Measurements from ENCODE around the gene ELMO3. TPM values are rescaled to one million over a fixed set of nuclear protein-coding genes. Genes with fewer than 3 reads are reported as not detected.

Gene ELMO3
- total and polyA plus RNA-seq, 4 donors = 1.7 to 3.8 (median 3.1) TPM

GRCh38 chr16:67196881-67197280 lies 2.0 kb upstream of the ELMO3 start:
- Histone ChIP-seq H3K27ac (ENCODE audit: low read depth in 1 of 2, low read length in 2 of 2) (no peak overlapping the region), H3K4me1 (ENCODE audit: control insufficient read depth in 4 of 4, insufficient read depth in 4 of 4, low read length in 3 of 4) (peaks cover 6 to 35% (median 23%) of the 10 kb centered on the region in 4 donors), H3K4me3 (ENCODE audit: low read depth in 1 of 3, low read length in 3 of 3) (no peak overlapping the region), H3K36me3 (ENCODE audit: control insufficient read depth in 4 of 4, insufficient read depth in 3 of 4, low read depth in 1 of 4, low read length in 3 of 4) (peaks cover 15 to 46% (median 29%) of the 10 kb centered on the region in 4 donors), H3K27me3 (ENCODE audit: control insufficient read depth in 4 of 4, insufficient read depth in 4 of 4, low read length in 3 of 4) (no peaks in the 10 kb centered on the region), H3K9me3 (ENCODE audit: control insufficient read depth in 4 of 4, low read length in 3 of 4) (no peaks in the 10 kb centered on the region), H3K9ac (ENCODE audit: low read depth in 1 of 2, low read length in 2 of 2) (no peak overlapping the region)
- DNase-seq (ENCODE audit: low spot score) = no peak
- TF ChIP-seq REST (IDR thresholded peaks at IDR 0.05) = no peak
- TF ChIP-seq FOXA1 (IDR thresholded peaks at IDR 0.05) = no peak
- no peak for TF ChIP-seq HNF4A (conservative IDR thresholded peaks at IDR 0.05)
- TF ChIP-seq SP1 (IDR thresholded peaks at IDR 0.05) = no peak
- no peak for TF ChIP-seq RAD21 (IDR thresholded peaks at IDR 0.05)
- no peak for TF ChIP-seq ZBTB33 (IDR thresholded peaks at IDR 0.05)
- TF ChIP-seq FOXA2 (IDR thresholded peaks at IDR 0.05) = no peak
- TF ChIP-seq, protein P1, sequence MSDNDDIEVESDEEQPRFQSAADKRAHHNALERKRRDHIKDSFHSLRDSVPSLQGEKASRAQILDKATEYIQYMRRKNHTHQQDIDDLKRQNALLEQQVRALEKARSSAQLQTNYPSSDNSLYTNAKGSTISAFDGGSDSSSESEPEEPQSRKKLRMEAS (IDR thresholded peaks at IDR 0.05) = no peak
- TF ChIP-seq HNF4G (IDR thresholded peaks at IDR 0.05) = no peak
- TF ChIP-seq TAF1 (conservative IDR thresholded peaks at IDR 0.05) = no peak
- TF ChIP-seq NR2F2 (IDR thresholded peaks at IDR 0.05) = no peak
- TF ChIP-seq RXRA (IDR thresholded peaks at IDR 0.05) = no peak
- WGBS = 98% methylated on average over 1 of the region's 1 CpG

DNA sequence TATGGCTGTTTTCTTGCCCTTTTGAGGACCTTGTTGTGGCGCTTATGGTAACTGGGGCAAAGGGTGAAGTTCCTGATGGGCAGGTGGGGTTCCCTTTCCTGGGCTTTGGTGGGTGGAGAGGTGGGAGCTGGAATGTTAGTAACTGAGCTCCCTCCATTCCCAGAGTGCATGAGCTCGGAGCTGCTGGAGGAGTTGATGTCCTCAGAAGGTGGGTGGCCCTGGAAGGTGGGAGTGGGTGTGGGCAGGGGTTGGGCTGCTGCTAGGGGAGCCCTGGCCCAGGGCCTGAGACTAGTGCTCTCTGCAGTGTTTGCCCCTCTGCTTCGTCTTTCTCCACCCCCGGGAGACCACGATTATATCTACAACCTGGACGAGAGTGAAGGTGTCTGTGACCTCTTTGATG lies 1.2 kb upstream of the ELMO3 start:
- H3K4me1 ChIP-seq (ENCODE audit: control insufficient read depth in 4 of 4, insufficient read depth in 4 of 4, low read length in 3 of 4) = peaks cover 6 to 32% (median 20%) of the 10 kb centered on the region in 4 donors

More for the DNA sequence above, 1.2 kb upstream of the ELMO3 start:
- H3K27me3 ChIP-seq (ENCODE audit: control insufficient read depth in 4 of 4, insufficient read depth in 4 of 4, low read length in 3 of 4) = no peaks in the 10 kb centered on the region
- peaks cover 18 to 54% (median 29%) of the 10 kb centered on the region in 4 donors for H3K36me3 ChIP-seq (ENCODE audit: control insufficient read depth in 4 of 4, insufficient read depth in 3 of 4, low read depth in 1 of 4, low read length in 3 of 4)
- TF ChIP-seq REST (IDR thresholded peaks at IDR 0.05) (no peak), YY1 (IDR thresholded peaks at IDR 0.05) (no peak), TAF1 (conservative IDR thresholded peaks at IDR 0.05) (no peak), GABPA (IDR thresholded peaks at IDR 0.05 in 1 of 2, conservative IDR thresholded peaks at IDR 0.05 in 1 of 2) (no peak), FOXA2 (IDR thresholded peaks at IDR 0.05) (no peak), EGR1 (IDR thresholded peaks at IDR 0.05; ENCODE audit: low read depth in 2 of 2) (no peak), ZBTB33 (IDR thresholded peaks at IDR 0.05) (no peak), HNF4A (conservative IDR thresholded peaks at IDR 0.05) (no peak), SP1 (IDR thresholded peaks at IDR 0.05) (no peak), HNF4G (IDR thresholded peaks at IDR 0.05) (no peak), RXRA (IDR thresholded peaks at IDR 0.05) (no peak), RAD21 (IDR thresholded peaks at IDR 0.05) (no peak)
- TF ChIP-seq, protein P1 (IDR thresholded peaks at IDR 0.05) = no peak
- TF ChIP-seq, protein P2, sequence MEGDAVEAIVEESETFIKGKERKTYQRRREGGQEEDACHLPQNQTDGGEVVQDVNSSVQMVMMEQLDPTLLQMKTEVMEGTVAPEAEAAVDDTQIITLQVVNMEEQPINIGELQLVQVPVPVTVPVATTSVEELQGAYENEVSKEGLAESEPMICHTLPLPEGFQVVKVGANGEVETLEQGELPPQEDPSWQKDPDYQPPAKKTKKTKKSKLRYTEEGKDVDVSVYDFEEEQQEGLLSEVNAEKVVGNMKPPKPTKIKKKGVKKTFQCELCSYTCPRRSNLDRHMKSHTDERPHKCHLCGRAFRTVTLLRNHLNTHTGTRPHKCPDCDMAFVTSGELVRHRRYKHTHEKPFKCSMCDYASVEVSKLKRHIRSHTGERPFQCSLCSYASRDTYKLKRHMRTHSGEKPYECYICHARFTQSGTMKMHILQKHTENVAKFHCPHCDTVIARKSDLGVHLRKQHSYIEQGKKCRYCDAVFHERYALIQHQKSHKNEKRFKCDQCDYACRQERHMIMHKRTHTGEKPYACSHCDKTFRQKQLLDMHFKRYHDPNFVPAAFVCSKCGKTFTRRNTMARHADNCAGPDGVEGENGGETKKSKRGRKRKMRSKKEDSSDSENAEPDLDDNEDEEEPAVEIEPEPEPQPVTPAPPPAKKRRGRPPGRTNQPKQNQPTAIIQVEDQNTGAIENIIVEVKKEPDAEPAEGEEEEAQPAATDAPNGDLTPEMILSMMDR (IDR thresholded peaks at IDR 0.05; ENCODE audit: low read depth, low read length, missing input control) = no peak
- H3K4me3 ChIP-seq (ENCODE audit: low read depth in 1 of 3, low read length in 3 of 3) = no peak overlapping the region
- H3K27ac ChIP-seq (ENCODE audit: low read depth in 1 of 2, low read length in 2 of 2) = no peak overlapping the region
- H3K9ac ChIP-seq (ENCODE audit: low read depth in 1 of 2, low read length in 2 of 2) = no peak overlapping the region
- no peaks in the 10 kb centered on the region for H3K9me3 ChIP-seq (ENCODE audit: control insufficient read depth in 4 of 4, low read length in 3 of 4)
- DNase-seq (ENCODE audit: low spot score) = no peak
- 70% methylated on average over 6 of the region's 6 CpGs for WGBS
